ENCODE measurements around the gene MAML3.

DNA sequence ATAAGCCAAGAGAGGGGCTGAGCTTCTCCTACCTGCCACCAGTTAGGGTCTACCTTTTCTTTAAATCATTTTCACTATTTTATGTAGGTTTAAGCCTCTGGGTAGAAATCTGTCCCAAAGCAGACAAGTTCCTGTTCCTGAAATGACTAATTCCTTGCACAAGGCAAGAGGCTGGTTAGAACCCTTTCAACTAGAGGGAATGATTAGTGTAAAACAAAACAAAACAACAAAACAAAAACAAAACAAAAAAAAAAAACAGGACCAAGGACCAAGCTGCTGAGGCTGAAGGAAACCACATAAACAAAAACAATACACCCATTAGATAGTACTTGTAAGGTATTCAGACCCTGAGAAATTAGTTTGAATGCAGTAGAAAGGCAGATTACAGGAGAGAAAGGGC, 62.7 kb downstream of the MAML3 start:
- TF ChIP-seq, protein P1, sequence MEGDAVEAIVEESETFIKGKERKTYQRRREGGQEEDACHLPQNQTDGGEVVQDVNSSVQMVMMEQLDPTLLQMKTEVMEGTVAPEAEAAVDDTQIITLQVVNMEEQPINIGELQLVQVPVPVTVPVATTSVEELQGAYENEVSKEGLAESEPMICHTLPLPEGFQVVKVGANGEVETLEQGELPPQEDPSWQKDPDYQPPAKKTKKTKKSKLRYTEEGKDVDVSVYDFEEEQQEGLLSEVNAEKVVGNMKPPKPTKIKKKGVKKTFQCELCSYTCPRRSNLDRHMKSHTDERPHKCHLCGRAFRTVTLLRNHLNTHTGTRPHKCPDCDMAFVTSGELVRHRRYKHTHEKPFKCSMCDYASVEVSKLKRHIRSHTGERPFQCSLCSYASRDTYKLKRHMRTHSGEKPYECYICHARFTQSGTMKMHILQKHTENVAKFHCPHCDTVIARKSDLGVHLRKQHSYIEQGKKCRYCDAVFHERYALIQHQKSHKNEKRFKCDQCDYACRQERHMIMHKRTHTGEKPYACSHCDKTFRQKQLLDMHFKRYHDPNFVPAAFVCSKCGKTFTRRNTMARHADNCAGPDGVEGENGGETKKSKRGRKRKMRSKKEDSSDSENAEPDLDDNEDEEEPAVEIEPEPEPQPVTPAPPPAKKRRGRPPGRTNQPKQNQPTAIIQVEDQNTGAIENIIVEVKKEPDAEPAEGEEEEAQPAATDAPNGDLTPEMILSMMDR (IDR thresholded peaks at IDR 0.05) = no peak
- no peak for TF ChIP-seq POLR2A (IDR thresholded peaks at IDR 0.05)
- TF ChIP-seq EP300 (IDR thresholded peaks at IDR 0.05) = no peak
- no peak for TF ChIP-seq POLR2AphosphoS5 (IDR thresholded peaks at IDR 0.05)

Measured in upper lobe of left lung (tissue), 4 donors.